GM23248 (cell line): ENCODE results near the gene DLG1. TPM values are rescaled to one million over a fixed set of nuclear protein-coding genes. Genes with fewer than 3 reads are reported as not detected.
A peak's percentile ranks its signal among the peaks of the same experiment; 100 is the strongest.

ENCODE experiments used
- DNase-seq: peaks from one replicate; pipeline ENCODE4 v3.0.0-alpha.2; 2015
- H2AFZ ChIP-seq: fragments of 200-600 bp; sonication (generic); 2 replicates; pipeline ENCODE4 v1.6.1; 2016; ENCODE audit warnings: antibody characterized with exemption
- H3F3A ChIP-seq: fragments of 200-600 bp; sonication (generic); 2 replicates; pipeline ENCODE4 v1.6.1; 2016; ENCODE audit warnings: mild to moderate bottlenecking, antibody characterized with exemption, mixed run types; ENCODE audit not compliant: insufficient read depth
- H3K27ac ChIP-seq: fragments of 200-600 bp; sonication (generic); 2 replicates; pipeline ENCODE4 v1.5.1; 2016; ENCODE audit warnings: mild to moderate bottlenecking
- H3K27me3 ChIP-seq: fragments of 200-600 bp; sonication (generic); replicated peaks from 2 replicates; pipeline ENCODE4 v1.6.1; 2016; ENCODE audit warnings: mild to moderate bottlenecking; ENCODE audit not compliant: insufficient read depth
- H3K36me3 ChIP-seq: fragments of 200-600 bp; sonication (generic); 2 replicates; pipeline ENCODE4 v1.6.1; 2016; ENCODE audit warnings: low read depth, mild to moderate bottlenecking
- H3K4me1 ChIP-seq: fragments of 200-600 bp; sonication (generic); 2 replicates; pipeline ENCODE4 v1.6.1; 2016; ENCODE audit warnings: mild to moderate bottlenecking; ENCODE audit not compliant: insufficient read depth
- H3K4me2 ChIP-seq: fragments of 200-600 bp; sonication (generic); one replicate; pipeline ENCODE4 v1.6.1; 2016; ENCODE audit warnings: mild to moderate bottlenecking; ENCODE audit not compliant: unreplicated experiment
- H3K4me3 ChIP-seq: fragments of 200-600 bp; sonication (generic); 2 replicates; pipeline ENCODE4 v1.5.1; 2016; ENCODE audit warnings: mild to moderate bottlenecking
- H3K79me2 ChIP-seq: fragments of 200-600 bp; sonication (generic); 2 replicates; pipeline ENCODE4 v1.6.1; 2016; ENCODE audit warnings: mild to moderate bottlenecking; ENCODE audit not compliant: insufficient read depth
- H3K9ac ChIP-seq: fragments of 200-600 bp; sonication (generic); 2 replicates; pipeline ENCODE4 v1.6.1; 2016; ENCODE audit warnings: mild to moderate bottlenecking
- H3K9me2 ChIP-seq: fragments of 200-600 bp; sonication (generic); 2 replicates; pipeline ENCODE4 v1.6.1; 2016; ENCODE audit warnings: mixed run types, mild to moderate bottlenecking, moderate library complexity; ENCODE audit not compliant: insufficient read depth
- H3K9me3 ChIP-seq: fragments of 200-600 bp; sonication (generic); one replicate; pipeline ENCODE4 v1.6.1; 2017; ENCODE audit warnings: low read depth
- H4K20me1 ChIP-seq: fragments of 200-600 bp; sonication (generic); 2 replicates; pipeline ENCODE4 v1.6.0; 2016; ENCODE audit not compliant: insufficient read depth
- EZH2 ChIP-seq: fragments of 200-600 bp; sonication (generic); IDR thresholded peaks from 2 replicates; pipeline ENCODE4 v1.6.1; 2018; ENCODE audit warnings: antibody characterized with exemption, mild to moderate bottlenecking; ENCODE audit not compliant: insufficient read depth, poor library complexity, severe bottlenecking
- EZH2phosphoT487 ChIP-seq: fragments of 200-600 bp; sonication (generic); IDR thresholded peaks from 2 replicates; pipeline ENCODE4 v1.6.1; 2018; ENCODE audit warnings: antibody characterized with exemption, moderate library complexity, mild to moderate bottlenecking, low read depth; ENCODE audit not compliant: insufficient read depth
- WGBS, 2 experiments: methylation state at CpG; one replicate each; pipeline ENCODE4 v1.1.6; 2015 to 2017; ENCODE audit warnings: low lambda C conversion rate in 2 of 2, low coverage in 1 of 2; ENCODE audit errors: missing lambda C conversion rate in 2 of 2; 5-methylcytosine and 5-hydroxymethylcytosine counted together
- in situ Hi-C: fragments of 300-500 bp; cut with MboI; formaldehyde crosslinking; loops from 2 replicates; pipeline ENCODE4 v1.15.0; 2020
- polyA plus RNA-seq: library from polyadenylated mRNA; unstranded; fragments of >200 nt; fragmentation: Nextera tagmentation; extraction: Ambion mirVana; gene quantifications from 2 replicates; pipeline ENCODE4 v1.2.1, GENCODE V29; 2016
- total RNA-seq: library from RNA; depleted of rRNA; stranded (reverse); fragments of >200 nt; shearing (Covaris generic); gene quantifications from 2 replicates; pipeline ENCODE4 v1.2.3, GENCODE V29; 2014

Gene DLG1
- total and polyA plus RNA-seq, 2 experiments from 2014 or later = 23.2 to 45.9 TPM

- Histone ChIP-seq H3K36me3 (no peaks in the 10 kb centered on the region), H3K9me3 (no peaks in the 10 kb centered on the region), H3K27ac (no peak overlapping the region), H3K27me3 (no peaks in the 10 kb centered on the region), H3K4me3 (no peak overlapping the region), H3K9ac (no peak overlapping the region), H3K9me2 (no peaks in the 10 kb centered on the region), H3K4me1 (no peaks in the 10 kb centered on the region; the same call in 1 of the 2 replicates), H2AFZ (no peak overlapping the region), H3K79me2 (peaks cover 97% of the 10 kb centered on the region), H3F3A (no peaks in the 10 kb centered on the region; the same call in 1 of the 2 replicates), H3K4me2 (no peak overlapping the region), H4K20me1 (peaks cover 17% of the 10 kb centered on the region; the same call in 1 of the 2 replicates)
- DNase-seq = no peak
- WGBS, 2 experiments = 96 to 99% methylated on average over 4 of the region's 4 CpGs
- in situ Hi-C loops = loop anchor here (5.0 kb wide), 1 partner anchor 246 kb away; no protein-coding TSS in a partner anchor
- TF ChIP-seq EZH2phosphoT487 (no peak), EZH2 (no peak)
These were observed 42.3 kb downstream of the DLG1 start for GRCh38 chr3:197256104-197256503.

GRCh38 chr3:197253238-197253947 lies 45.0 kb downstream of the DLG1 start:
- in situ Hi-C loops = no loop called here

GRCh38 chr3:197249542-197249941 lies 48.9 kb downstream of the DLG1 start:
- Histone ChIP-seq H3K9me2 (no peaks in the 10 kb centered on the region), H3K27me3 (no peaks in the 10 kb centered on the region), H3K4me2 (no peak overlapping the region), H3K36me3 (peaks cover 12% of the 10 kb centered on the region; the same call in 1 of the 2 replicates), H3K79me2 (peaks cover 100% of the 10 kb centered on the region), H3K27ac (no peak overlapping the region), H3K4me1 (no peaks in the 10 kb centered on the region), H4K20me1 (0 out of 2 replicates have a peak, but pooled peaks cover 10% of the 10 kb centered on the region), H3K9me3 (no peaks in the 10 kb centered on the region), H3F3A (no peaks in the 10 kb centered on the region), H3K9ac (no peak overlapping the region), H2AFZ (no peak overlapping the region), H3K4me3 (no peak overlapping the region)
- in situ Hi-C loops = no loop called here
- no peak for TF ChIP-seq EZH2
- TF ChIP-seq EZH2phosphoT487 = no peak
- peak; percentile 12 for DNase-seq
- WGBS, 2 experiments = 71 to 73% methylated on average over 4 of the region's 4 CpGs

More at GRCh38 chr3:197253238-197253947, 45.0 kb downstream of the DLG1 start:
- Histone ChIP-seq H3K9me3 (no peaks in the 10 kb centered on the region), H3K4me2 (no peak overlapping the region), H3K36me3 (peaks cover 12% of the 10 kb centered on the region; the same call in 1 of the 2 replicates), H3K4me1 (no peaks in the 10 kb centered on the region; the same call in 1 of the 2 replicates), H3F3A (no peaks in the 10 kb centered on the region), H3K27ac (no peak overlapping the region), H4K20me1 (peaks cover 17% of the 10 kb centered on the region; the same call in 1 of the 2 replicates), H3K4me3 (no peak overlapping the region), H2AFZ (no peak overlapping the region), H3K9me2 (no peaks in the 10 kb centered on the region), H3K9ac (no peak overlapping the region), H3K79me2 (peaks cover 97% of the 10 kb centered on the region), H3K27me3 (no peaks in the 10 kb centered on the region)
- WGBS, 2 experiments = 55 to 59% methylated on average over 7 of the region's 7 CpGs
- peak; percentile 14 for DNase-seq
- TF ChIP-seq EZH2 (no peak), EZH2phosphoT487 (no peak)

- TF ChIP-seq EZH2 = no peak
- no peak for TF ChIP-seq EZH2phosphoT487
- 0 out of 2 replicates have a peak, but pooled peaks cover 10% of the 10 kb centered on the region for H4K20me1 ChIP-seq
- H3K4me2 ChIP-seq = no peak overlapping the region
- H3K4me1 ChIP-seq = no peaks in the 10 kb centered on the region
- H3K79me2 ChIP-seq = peaks cover 100% of the 10 kb centered on the region
- no peaks in the 10 kb centered on the region for H3F3A ChIP-seq
- H3K27ac ChIP-seq = no peak overlapping the region
- peaks cover 5% of the 10 kb centered on the region for H3K9me3 ChIP-seq
- no peak overlapping the region for H3K9ac ChIP-seq
- no peak for DNase-seq
- H3K4me3 ChIP-seq = no peak overlapping the region
- in situ Hi-C loops = no loop called here
- H3K27me3 ChIP-seq = no peaks in the 10 kb centered on the region
- 95 to 97% methylated on average over 4 of the region's 4 CpGs for WGBS, 2 experiments
- no peaks in the 10 kb centered on the region for H3K9me2 ChIP-seq
- no peak overlapping the region for H2AFZ ChIP-seq
- H3K36me3 ChIP-seq = peaks cover 12% of the 10 kb centered on the region; the same call in 1 of the 2 replicates
These were observed 50.1 kb downstream of the DLG1 start for GRCh38 chr3:197248341-197248740.
